Nephron progenitor cell (in vitro differentiated cells): ENCODE measurements around the gene BACE2.

ENCODE experiments used
- DNase-seq: peaks from one replicate; pipeline ENCODE4 v3.0.0; 2021
- H3K27ac Mint-ChIP-seq: 2 replicates; pipeline ENCODE4 v1.8.0; 2021; ENCODE audit warnings: mild to moderate bottlenecking, moderate library complexity, mixed read lengths
- H3K27me3 Mint-ChIP-seq: 2 replicates; pipeline ENCODE4 v1.8.0; 2021; ENCODE audit warnings: mild to moderate bottlenecking, low read depth, mixed read lengths; ENCODE audit not compliant: poor library complexity
- H3K36me3 Mint-ChIP-seq: 2 replicates; pipeline ENCODE4 v1.8.0; 2021; ENCODE audit warnings: low read depth, mixed read lengths
- H3K4me1 Mint-ChIP-seq: 2 replicates; pipeline ENCODE4 v1.8.0; 2021; ENCODE audit warnings: mixed read lengths
- H3K4me3 Mint-ChIP-seq: 2 replicates; pipeline ENCODE4 v1.8.0; 2021; ENCODE audit warnings: mild to moderate bottlenecking, moderate library complexity, mixed read lengths
- H3K9me3 Mint-ChIP-seq: 2 replicates; pipeline ENCODE4 v1.8.0; 2021; ENCODE audit warnings: mild to moderate bottlenecking, moderate library complexity, mixed read lengths
- CTCF ChIP-seq: fragments of 200-600 bp; sonication (generic); IDR thresholded peaks from 2 replicates; pipeline ENCODE4 v1.5.0; 2021; ENCODE audit warnings: antibody characterized with exemption

BACE2 gene

GRCh38 chr21:41162096-41162495, 5.9 kb upstream of the BACE2 start:
- DNase-seq: no peak
- Mint-ChIP-seq H3K4me1 (peaks cover 35% of the 10 kb centered on the region), H3K27me3 (peaks cover 44% of the 10 kb centered on the region), H3K9me3 (peaks cover 17% of the 10 kb centered on the region), H3K4me3 (no peak overlapping the region), H3K36me3 (peaks cover 10% of the 10 kb centered on the region), H3K27ac (no peak overlapping the region)
- TF ChIP-seq CTCF: no peak

GRCh38 chr21:41163091-41163490, 4.9 kb upstream of the BACE2 start:
- TF ChIP-seq CTCF: no peak

GRCh38 chr21:41164052-41164451, 3.9 kb upstream of the BACE2 start:
- H3K4me1 Mint-ChIP-seq: peaks cover 35% of the 10 kb centered on the region
- H3K9me3 Mint-ChIP-seq: peaks cover 2% of the 10 kb centered on the region
- peaks cover 52% of the 10 kb centered on the region for H3K27me3 Mint-ChIP-seq
- no peak overlapping the region for H3K4me3 Mint-ChIP-seq
- no peak for TF ChIP-seq CTCF
- no peak overlapping the region for H3K27ac Mint-ChIP-seq
- no peak for DNase-seq
- H3K36me3 Mint-ChIP-seq: peaks cover under 1% of the 10 kb centered on the region

More at GRCh38 chr21:41163091-41163490, 4.9 kb upstream of the BACE2 start:
- Mint-ChIP-seq H3K4me1 (peaks cover 35% of the 10 kb centered on the region), H3K36me3 (peaks cover 10% of the 10 kb centered on the region), H3K9me3 (peaks cover 12% of the 10 kb centered on the region), H3K4me3 (no peak overlapping the region), H3K27ac (no peak overlapping the region), H3K27me3 (peaks cover 50% of the 10 kb centered on the region)
- DNase-seq: no peak

- Mint-ChIP-seq H3K4me3 (no peak overlapping the region), H3K9me3 (no peaks in the 10 kb centered on the region), H3K4me1 (peaks cover 35% of the 10 kb centered on the region), H3K36me3 (no peaks in the 10 kb centered on the region), H3K27ac (no peak overlapping the region), H3K27me3 (peaks cover 63% of the 10 kb centered on the region)
- no peak for DNase-seq
- no peak for TF ChIP-seq CTCF
Observed at GRCh38 chr21:41164981-41165655, 2.8 kb upstream of the BACE2 start.

- no peak overlapping the region for H3K27ac Mint-ChIP-seq
Observed at GRCh38 chr21:41166884-41167283, 1.1 kb upstream of the BACE2 start.

More at GRCh38 chr21:41166884-41167283, 1.1 kb upstream of the BACE2 start:
- H3K36me3 Mint-ChIP-seq: no peaks in the 10 kb centered on the region
- peaks cover 29% of the 10 kb centered on the region for H3K4me1 Mint-ChIP-seq
- H3K4me3 Mint-ChIP-seq: peak overlapping the region; percentile 73
- no peak for TF ChIP-seq CTCF
- H3K27me3 Mint-ChIP-seq: peaks cover 64% of the 10 kb centered on the region
- no peaks in the 10 kb centered on the region for H3K9me3 Mint-ChIP-seq
- peak; percentile 13 for DNase-seq
